Adipocyte (in vitro differentiated cells): ENCODE data around the gene RNF152.

ENCODE experiments used
- DNase-seq: peaks from one replicate; pipeline ENCODE4 v3.0.0-alpha.2; 2015; ENCODE audit warnings: low read depth
- H3K27me3 ChIP-seq: replicated peaks from 2 replicates; pipeline ENCODE4 v1.7.0; 2013; ENCODE audit warnings: mild to moderate bottlenecking, low read length, moderate library complexity; ENCODE audit not compliant: control insufficient read depth, insufficient read depth
- H3K36me3 ChIP-seq: 2 replicates; pipeline ENCODE4 v1.7.0; 2013; ENCODE audit warnings: low read length, mild to moderate bottlenecking, moderate library complexity; ENCODE audit not compliant: control insufficient read depth, insufficient read depth, severe bottlenecking
- H3K4me1 ChIP-seq: 2 replicates; pipeline ENCODE4 v1.7.0; 2013; ENCODE audit warnings: mild to moderate bottlenecking, low read length, moderate library complexity; ENCODE audit not compliant: control insufficient read depth, insufficient read depth
- H3K4me3 ChIP-seq: 2 replicates; pipeline ENCODE4 v1.7.0; 2013; ENCODE audit warnings: mild to moderate bottlenecking, low read length, moderate library complexity
- H3K9ac ChIP-seq: 2 replicates; pipeline ENCODE4 v1.7.0; 2013; ENCODE audit warnings: mild to moderate bottlenecking, low read length, moderate library complexity
- H3K9me3 ChIP-seq: 2 replicates; pipeline ENCODE4 v1.7.0; 2013; ENCODE audit warnings: mild to moderate bottlenecking, low read length, moderate library complexity; ENCODE audit not compliant: control insufficient read depth

Gene RNF152, protein sequence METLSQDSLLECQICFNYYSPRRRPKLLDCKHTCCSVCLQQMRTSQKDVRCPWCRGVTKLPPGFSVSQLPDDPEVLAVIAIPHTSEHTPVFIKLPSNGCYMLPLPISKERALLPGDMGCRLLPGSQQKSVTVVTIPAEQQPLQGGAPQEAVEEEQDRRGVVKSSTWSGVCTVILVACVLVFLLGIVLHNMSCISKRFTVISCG

DNA sequence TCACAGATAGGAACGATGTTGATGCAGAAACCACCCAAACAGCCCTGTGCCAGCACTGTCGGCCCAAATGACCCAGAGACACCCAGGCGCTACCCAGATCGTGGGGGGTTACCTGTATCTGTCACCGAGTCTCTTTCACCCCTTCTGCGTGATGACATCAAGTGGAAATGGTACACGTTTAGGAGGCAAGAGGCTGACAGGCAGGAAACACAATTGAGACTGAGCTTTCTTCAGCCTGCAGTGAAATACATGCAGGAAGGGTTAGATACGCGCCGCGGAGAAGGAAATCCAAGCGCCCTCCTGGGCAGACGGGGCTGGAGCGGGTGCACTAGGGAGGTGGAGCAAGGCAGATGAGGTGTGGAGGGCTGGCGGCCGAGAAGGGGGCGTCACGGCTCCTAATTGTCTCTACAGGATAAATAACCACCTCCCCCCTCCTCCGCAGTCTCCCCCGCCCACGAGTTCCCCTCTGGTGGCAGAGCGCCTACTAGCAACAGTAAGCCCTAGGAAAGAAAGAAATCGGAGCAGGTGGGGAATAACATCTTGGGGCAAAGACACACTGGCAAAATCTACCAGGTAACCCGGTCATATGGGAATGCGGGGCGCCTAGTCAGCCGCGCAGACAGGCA lies at the start of gene RNF152:
RNF152 (minus strand) TSS at position 325 of the 626 bp plus-strand sequence. CDS start 76,544 bp downstream, outside the sequence.
- Histone ChIP-seq H3K36me3 (no peaks in the 10 kb centered on the region), H3K4me1 (peaks cover 5% of the 10 kb centered on the region), H3K9me3 (no peaks in the 10 kb centered on the region), H3K4me3 (peak within 1 kb of the TSS; percentile 86), H3K27me3 (no peaks in the 10 kb centered on the region), H3K9ac (peak within 1 kb of the TSS; percentile 78)
- peak; percentile 64 for DNase-seq

DNA sequence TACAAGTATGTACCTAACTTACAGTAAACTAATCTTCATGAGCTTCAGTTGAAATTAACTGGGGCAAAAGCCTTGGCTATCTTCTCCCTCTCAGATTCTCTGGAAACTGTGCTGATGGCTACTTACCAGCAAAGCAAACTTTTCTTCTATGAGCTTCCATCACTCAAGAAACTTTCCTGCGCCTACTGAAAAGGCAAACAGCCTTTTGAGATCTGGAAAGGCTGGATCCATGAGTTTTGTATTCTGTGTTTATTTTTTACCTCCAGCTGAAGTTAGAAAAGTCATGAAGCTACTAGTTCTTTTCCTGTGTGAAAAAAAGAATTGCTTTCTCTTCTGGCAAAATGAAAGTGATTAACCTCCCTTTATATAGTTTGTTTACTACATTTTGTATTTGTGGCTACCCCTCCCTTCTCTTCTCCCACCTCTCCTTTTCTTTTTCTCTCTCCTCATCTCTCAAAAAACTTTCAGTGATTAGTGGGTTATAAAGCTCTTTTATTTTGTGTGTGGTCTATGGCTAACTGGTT lies 49.2 kb upstream of the RNF152 start:
- Histone ChIP-seq H3K27me3 (no peaks in the 10 kb centered on the region), H3K4me3 (no peak overlapping the region), H3K36me3 (no peaks in the 10 kb centered on the region), H3K9me3 (peaks cover 3% of the 10 kb centered on the region), H3K9ac (no peak overlapping the region), H3K4me1 (peaks cover 18% of the 10 kb centered on the region)
- no peak for DNase-seq

DNA sequence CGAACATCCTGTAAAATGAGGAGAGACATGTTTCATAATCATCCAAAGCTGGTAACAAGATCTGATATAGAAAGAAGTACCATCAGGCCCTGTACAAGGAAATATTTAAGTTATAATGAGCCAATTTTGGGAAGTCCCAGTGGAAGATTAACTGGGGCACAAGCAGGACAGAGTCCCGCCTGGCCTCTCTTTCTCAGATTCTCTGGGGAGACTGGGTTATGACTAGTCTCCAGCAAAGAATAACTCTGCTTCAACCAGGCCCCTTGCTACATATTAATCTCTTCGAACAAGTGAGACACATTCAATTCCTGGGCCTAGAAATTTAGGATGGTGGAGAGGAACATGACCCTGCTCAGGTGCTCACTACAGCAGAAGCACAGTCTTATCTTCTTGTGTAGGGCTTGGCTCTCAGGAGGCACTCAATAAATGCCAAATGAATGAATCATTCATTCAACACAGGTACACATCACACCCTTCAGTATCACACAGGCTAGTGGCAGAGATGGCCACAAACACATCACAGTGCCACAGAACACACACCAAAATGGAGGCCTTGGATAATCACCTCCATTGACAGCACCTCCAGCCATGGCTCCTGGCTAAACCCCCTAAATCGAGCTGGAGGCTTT lies 46.4 kb upstream of the RNF152 start:
- Histone ChIP-seq H3K4me3 (no peak overlapping the region), H3K27me3 (no peaks in the 10 kb centered on the region), H3K4me1 (peaks cover 10% of the 10 kb centered on the region), H3K9ac (no peak overlapping the region), H3K36me3 (no peaks in the 10 kb centered on the region), H3K9me3 (peaks cover 3% of the 10 kb centered on the region)
- DNase-seq: no peak

DNA sequence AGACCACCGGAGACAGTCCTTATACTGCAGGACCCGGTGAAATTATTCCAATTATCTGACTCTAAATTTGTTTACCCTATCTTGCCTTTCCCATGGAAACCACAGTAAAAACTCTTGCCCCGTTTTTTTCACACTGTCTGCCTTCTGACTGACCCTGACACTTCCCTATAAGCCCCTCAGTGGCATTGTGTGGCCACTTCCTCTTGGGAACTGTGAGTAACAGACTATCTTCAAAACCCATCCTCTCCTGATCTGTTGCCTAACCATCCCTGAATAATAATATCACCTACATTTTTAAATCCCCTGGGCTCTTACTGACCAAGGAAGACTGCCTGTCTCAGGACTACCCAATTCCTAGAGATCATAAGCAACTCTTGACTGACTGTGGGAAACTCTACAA lies 42.6 kb upstream of the RNF152 start:
- Histone ChIP-seq H3K9ac (no peak overlapping the region), H3K27me3 (no peaks in the 10 kb centered on the region), H3K9me3 (no peaks in the 10 kb centered on the region), H3K36me3 (no peaks in the 10 kb centered on the region), H3K4me1 (no peaks in the 10 kb centered on the region), H3K4me3 (no peak overlapping the region)
- DNase-seq: no peak

DNA sequence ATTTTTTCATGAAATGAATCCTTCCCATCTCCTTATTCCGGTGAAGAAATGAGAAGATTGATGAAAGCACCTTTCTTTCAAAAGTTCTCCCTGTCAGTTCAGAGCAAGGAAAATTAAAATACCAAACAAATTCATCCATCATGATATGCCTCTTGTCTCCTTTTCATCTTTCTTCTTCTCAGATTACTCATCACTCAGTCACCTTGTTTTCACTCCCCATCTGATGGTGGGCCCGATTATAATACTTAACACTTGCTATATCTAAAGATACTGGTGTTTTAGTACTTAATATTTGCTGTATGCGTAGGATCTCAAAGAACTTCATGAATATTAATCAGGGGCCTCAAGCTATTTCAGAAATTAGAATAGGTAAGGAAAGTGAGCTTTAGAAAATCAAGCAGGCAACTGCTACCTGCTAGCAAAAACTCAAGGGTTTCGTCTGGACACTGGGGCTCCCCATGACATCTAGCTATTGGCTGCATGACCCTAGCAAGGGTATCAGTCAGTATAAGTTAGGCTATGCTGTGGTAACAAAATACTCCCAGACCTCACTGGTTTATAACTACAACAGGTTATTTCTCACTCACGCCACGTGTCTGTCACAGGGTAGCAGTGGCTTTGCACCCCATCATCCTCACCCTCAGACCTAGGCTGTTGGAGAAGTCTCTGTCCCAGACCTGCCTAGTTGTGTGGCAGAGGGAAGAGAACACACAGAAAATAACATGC lies 39.0 kb upstream of the RNF152 start:
- no peak for DNase-seq
- H3K9ac ChIP-seq: no peak overlapping the region
- H3K36me3 ChIP-seq: no peaks in the 10 kb centered on the region
- no peaks in the 10 kb centered on the region for H3K4me1 ChIP-seq
- H3K4me3 ChIP-seq: no peak overlapping the region
- H3K9me3 ChIP-seq: peaks cover 6% of the 10 kb centered on the region
- no peaks in the 10 kb centered on the region for H3K27me3 ChIP-seq

DNA sequence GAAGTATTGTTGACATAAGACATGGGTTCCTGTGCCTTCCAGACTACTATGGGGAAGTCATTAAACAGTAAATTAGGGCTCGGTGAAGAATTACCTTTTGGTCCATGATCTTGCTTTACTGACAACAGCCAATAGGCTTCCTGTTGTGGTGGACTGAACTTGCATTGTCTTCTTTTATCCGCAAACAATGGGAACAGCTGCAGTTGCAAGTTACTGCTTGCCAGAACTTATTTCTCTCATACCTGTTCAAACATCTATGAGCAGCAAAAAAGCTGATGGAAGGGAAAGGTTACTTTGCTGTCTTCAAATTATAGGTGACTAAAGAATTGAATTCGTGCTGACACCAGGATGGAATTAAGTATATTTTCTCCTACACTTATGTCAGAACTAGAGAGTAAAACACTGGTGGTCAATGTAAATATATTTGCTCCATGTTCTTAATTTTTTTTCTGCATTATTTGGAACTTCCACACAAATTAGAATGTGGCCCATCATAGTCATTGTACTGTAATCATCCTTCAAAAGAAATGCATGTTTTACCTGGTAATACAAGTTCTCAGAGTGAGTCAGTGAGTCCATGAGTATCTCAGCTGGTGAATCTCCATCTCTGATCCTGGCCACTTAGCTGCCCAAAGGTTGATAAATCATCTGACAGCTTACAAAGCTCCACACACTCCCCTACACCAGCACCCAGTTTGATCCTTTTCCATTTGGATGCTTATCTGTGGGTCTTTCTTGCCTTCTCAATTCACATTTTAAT lies 37.3 kb upstream of the RNF152 start:
- no peak for DNase-seq
- no peaks in the 10 kb centered on the region for H3K4me1 ChIP-seq
- H3K27me3 ChIP-seq: no peaks in the 10 kb centered on the region
- H3K9me3 ChIP-seq: peaks cover 6% of the 10 kb centered on the region
- no peak overlapping the region for H3K9ac ChIP-seq
- H3K4me3 ChIP-seq: no peak overlapping the region
- no peaks in the 10 kb centered on the region for H3K36me3 ChIP-seq

DNA sequence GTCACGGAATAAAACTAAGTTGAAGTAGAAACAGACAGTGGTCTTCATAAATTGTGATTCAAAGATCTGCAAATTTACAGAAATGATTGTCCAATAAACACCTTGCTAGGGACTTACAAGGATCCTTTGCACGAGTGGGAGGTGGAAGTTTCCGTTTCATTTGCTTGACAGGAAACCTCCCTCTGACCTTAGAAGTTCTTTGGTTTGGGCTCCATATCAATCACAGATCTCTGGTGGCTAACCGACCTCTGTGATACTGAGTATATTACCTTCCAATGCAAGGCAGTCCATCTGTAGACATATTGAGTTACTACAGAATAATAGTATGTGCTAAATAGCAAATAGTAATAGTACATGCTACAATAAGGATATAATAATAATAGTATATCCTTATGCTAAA lies 33.7 kb upstream of the RNF152 start:
- Histone ChIP-seq H3K9me3 (peaks cover 6% of the 10 kb centered on the region), H3K4me1 (no peaks in the 10 kb centered on the region), H3K4me3 (no peak overlapping the region), H3K27me3 (no peaks in the 10 kb centered on the region), H3K36me3 (no peaks in the 10 kb centered on the region), H3K9ac (no peak overlapping the region)
- no peak for DNase-seq

DNA sequence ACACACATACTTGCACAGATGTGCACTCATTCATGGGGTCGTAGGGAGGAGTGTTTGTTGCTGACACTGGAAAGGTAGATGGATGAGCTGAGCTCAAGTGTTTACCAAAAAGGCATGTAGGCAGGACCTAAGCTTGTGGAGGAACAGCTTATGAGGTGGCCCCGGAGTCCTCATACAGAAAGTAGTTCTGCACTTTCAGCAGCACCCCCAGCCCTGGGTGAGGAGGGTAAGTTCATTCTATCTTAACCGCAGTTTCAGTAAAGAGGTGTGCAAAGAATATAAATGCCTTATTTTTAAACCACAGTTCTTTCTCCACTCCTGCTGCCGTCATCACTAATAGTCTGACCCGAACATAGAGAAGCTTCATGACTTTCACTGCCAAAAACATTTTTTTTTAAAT lies 31.7 kb upstream of the RNF152 start:
- Histone ChIP-seq H3K36me3 (no peaks in the 10 kb centered on the region), H3K9me3 (peaks cover 6% of the 10 kb centered on the region), H3K4me3 (no peak overlapping the region), H3K9ac (no peak overlapping the region), H3K27me3 (no peaks in the 10 kb centered on the region), H3K4me1 (no peaks in the 10 kb centered on the region)
- no peak for DNase-seq

DNA sequence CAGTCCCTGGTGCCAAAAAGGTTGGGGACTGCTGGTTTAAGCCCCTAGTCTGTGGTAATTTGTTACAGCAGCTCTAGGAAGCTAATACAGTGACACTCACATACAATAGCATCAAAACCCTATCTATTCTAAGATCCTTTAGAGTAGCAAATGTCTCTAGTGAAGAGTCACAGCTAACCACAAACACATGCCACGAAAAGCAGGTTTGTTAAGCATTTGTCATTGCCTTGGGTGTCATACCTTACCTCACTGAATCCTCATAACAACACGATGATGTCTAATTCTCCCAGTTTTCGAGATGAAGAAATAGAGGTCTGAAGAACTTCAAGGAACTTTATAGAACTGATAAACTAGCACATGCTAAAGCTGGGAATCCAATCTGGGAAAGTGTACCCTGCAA lies 29.6 kb upstream of the RNF152 start:
- DNase-seq: no peak
- no peak overlapping the region for H3K9ac ChIP-seq
- H3K4me1 ChIP-seq: no peaks in the 10 kb centered on the region
- no peaks in the 10 kb centered on the region for H3K9me3 ChIP-seq
- H3K4me3 ChIP-seq: no peak overlapping the region
- H3K27me3 ChIP-seq: no peaks in the 10 kb centered on the region
- H3K36me3 ChIP-seq: no peaks in the 10 kb centered on the region

DNA sequence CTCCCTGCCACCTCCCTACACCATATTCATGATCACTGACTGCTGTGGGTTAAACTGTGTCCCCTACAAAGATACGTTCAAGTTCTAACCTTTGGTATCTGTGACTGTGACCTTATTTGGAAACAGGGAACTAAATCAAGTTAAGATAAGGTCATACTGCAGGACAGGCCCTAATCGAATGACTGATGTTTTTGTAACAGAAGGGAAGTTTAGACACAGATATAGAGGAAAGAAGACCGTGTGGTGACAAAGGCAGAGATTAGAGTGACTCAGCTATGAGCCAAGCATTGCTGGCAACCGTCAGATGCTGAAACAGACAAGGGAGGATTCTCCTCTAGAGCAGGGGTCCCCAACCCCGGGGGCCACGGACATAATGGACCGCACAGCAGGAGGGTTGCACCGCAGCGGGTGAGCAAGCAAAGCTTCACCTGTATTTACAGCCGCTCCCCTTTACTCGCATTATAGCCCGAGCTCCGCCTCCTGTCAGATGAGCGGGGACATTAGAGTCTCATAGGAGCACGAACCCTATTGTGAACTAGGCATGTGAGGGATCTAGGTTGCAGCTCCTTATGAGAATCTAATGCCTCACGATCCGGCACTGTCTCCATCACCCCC lies 28.9 kb upstream of the RNF152 start:
- no peaks in the 10 kb centered on the region for H3K4me1 ChIP-seq

More for the DNA sequence above, 28.9 kb upstream of the RNF152 start:
- no peaks in the 10 kb centered on the region for H3K9me3 ChIP-seq
- no peak overlapping the region for H3K4me3 ChIP-seq
- H3K36me3 ChIP-seq: no peaks in the 10 kb centered on the region
- no peak overlapping the region for H3K9ac ChIP-seq
- DNase-seq: no peak
- H3K27me3 ChIP-seq: no peaks in the 10 kb centered on the region
